ENCODE measurements around the gene MAP7.
"Not testable (repeated sequence)": the region's sequence is repeated elsewhere in the genome, so short reads cannot be mapped to it uniquely, and the experiment has no call there.

The MAP7 gene

GRCh38 chr6:136334465-136334846 is 215.8 kb downstream of the MAP7 start:
- no peak for DNase-seq (ENCODE audit: low read depth)

DNA sequence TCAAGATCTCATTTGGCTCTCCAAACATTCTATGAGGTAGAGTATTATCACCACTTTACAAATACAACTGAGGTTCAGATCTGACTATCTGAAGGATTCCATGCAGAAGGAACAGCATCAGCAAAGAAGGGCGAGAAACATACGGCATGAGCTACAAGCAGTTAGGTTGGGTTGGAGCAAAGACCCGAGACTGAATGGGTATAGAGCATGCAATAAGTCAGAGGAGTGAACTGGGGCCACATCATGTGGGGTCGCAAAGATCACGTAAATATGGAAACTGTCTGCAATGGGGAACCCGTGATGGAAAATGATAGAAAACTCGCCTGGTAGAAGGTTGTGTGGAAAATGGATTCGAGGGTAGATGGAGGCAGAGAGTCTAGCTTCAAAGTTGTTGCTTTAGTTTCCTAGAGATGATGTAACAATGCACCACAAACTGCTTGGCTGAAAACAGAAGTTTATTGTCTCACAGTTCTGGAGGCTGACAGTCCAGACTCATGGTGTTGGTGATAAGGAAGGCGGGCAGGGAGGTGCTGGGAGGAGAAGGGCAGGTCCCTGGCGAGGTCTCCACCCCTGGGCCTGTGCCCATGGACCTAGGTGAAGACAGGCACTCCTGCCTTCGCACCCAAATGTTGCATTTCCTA is 216.3 kb downstream of the MAP7 start:
- no peak for DNase-seq (ENCODE audit: low read depth)

GRCh38 chr6:136331461-136331860 is 218.8 kb downstream of the MAP7 start:
- no peak for DNase-seq (ENCODE audit: low read depth)

GRCh38 chr6:136330634-136331033 is 219.6 kb downstream of the MAP7 start:
- no peak for DNase-seq (ENCODE audit: low read depth)

- no peak for DNase-seq (ENCODE audit: low read depth)
These were observed 224.1 kb downstream of the MAP7 start for GRCh38 chr6:136326038-136326553.

DNA sequence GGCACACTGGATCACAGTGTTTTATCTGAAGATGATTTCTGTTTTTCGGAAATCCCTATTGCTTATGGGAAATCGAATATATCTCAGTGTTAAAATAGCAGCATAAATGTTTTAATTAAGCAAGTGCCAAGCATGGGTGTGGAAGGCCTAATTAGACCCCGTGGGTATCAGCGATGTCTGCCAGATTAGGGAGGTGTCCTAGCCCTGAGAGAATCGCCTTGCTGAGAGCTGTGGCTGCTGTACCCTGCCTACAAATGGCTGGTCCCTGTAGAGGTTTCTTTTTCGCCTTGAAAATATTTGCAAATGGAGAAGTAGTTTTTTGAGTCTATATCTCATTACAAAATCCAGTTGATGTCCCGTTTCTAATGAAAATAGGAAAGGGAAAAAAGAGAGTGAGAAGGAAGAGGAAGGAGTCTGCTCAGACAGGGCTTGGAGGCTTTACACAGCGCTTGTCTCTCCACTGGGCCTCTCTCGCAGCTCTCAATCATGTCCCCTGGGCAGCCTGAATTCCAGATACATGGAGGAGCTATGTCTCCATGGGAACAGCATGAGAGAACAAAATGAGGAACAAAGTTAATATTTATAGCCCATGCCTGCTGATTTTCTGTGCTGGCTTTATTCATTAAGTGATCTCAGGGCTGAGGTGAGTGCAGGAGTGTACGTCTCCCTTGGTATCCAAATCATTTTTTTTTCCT is 225.4 kb downstream of the MAP7 start:
- no peak for DNase-seq (ENCODE audit: low read depth)

GRCh38 chr6:136323431-136324112 is 226.7 kb downstream of the MAP7 start:
- no peak for DNase-seq (ENCODE audit: low read depth)

DNA sequence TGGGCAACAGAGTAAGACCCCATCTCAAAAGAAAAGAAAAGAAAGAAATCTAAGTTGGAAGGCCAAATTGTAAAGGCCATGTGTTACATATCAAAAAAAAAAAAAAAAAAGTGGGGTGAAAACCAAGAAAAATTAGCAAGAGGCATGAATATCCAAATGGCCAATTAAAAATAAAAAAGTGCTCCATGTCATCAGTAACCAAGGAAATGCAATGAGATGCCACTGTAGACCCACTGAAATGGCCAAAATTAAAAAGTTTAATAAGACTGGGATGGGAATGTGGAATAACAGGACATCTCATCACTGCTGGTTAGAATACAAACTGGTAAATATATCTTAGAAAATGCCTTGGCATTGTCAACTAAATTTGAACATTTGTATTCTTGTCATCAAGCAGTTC is 230.5 kb downstream of the MAP7 start:
- no peak for DNase-seq (ENCODE audit: low read depth)

DNA sequence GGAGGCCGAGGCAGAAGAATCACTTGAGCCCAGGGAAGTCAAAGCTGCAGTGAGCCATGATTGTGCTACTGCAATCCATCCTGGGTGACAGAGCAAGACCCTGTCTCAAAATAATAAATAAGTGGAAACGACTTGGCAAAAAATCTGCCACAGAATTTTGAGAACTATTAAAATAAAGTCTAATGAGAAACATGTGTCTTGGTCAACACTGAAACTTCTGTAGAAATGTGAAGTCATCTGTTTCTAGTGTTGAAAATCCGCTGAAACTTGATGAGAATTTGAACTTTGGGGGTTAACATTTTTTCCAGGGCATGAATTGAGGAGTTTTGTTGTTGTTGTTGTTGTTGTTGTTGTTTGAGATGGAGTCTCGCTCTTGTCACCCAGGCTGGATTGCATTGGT is 231.5 kb downstream of the MAP7 start:
- DNase-seq (ENCODE audit: low read depth), result no peak

- no peak for DNase-seq (ENCODE audit: low read depth)
These were observed 232.3 kb downstream of the MAP7 start for GRCh38 chr6:136317971-136318370.

DNA sequence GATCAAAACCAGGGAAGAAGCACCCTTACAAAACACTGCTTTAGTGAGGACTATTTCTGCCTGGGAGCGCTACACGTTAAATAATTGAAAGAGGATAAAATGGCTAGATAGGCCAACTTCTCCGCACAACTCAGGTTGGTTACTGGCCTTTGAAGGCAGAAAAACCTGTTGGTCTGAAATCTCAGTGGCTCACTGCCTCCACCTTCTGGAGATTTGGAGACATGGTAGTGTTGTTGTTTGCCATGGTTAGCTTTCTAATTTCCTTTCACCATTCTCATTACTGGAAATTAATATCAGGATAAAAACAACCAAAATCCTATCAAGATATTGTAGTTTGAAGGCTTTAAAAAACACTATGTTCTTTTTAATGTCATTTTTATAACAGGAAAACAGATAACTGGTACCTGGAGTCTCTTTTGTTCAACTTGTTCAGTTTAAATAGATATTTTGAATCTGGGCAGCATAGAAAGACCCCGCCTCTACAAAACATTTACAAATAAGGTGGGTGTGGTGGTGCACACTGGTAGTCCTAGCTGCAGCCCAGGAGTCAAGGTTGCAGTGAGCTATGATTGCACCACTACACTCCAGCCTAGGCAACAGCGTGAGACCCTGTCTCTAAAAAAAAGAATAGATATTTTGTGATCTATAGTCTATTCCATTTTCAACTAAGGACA is 233.1 kb downstream of the MAP7 start:
- peak; percentile 20 for DNase-seq (ENCODE audit: low read depth)

DNA sequence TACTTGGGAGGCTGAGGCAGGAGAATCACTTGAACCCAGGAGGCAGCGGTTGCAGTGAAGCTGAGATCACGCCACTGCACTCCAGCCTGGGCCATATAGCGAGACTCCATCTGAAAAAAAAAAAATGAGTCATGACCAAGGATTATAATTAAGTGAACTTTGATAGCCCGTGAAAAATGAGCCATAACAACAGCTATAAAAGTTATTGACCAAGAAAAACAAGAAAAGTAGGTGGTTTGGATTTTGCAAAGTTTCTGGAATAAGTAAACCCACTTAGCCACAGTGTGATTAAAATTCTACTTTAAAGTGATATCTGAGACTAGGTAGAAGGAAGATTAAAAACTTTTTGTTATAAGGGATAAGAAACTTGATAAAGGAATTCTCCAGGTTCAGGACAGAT is 234.6 kb downstream of the MAP7 start:
- no peak for DNase-seq (ENCODE audit: low read depth)

DNA sequence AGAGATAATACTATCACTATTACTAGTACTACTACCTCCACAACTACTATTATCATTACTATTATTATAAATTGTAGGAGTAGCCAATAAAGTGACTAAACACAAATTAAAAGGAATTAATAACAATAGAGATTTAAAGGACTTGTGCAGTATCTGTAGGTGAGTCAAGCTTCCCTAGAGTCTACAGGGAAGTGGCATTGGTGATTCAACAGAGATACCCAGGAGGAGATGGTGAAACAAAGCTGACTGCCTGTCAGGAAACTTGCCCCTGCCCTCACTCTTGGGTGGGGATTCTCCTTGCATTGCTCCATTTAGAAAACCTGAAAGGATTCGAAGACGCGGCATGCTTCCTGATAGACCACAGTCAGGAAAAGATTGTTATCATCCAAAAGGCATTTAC is 237.2 kb downstream of the MAP7 start:
- no peak for DNase-seq (ENCODE audit: low read depth)

DNA sequence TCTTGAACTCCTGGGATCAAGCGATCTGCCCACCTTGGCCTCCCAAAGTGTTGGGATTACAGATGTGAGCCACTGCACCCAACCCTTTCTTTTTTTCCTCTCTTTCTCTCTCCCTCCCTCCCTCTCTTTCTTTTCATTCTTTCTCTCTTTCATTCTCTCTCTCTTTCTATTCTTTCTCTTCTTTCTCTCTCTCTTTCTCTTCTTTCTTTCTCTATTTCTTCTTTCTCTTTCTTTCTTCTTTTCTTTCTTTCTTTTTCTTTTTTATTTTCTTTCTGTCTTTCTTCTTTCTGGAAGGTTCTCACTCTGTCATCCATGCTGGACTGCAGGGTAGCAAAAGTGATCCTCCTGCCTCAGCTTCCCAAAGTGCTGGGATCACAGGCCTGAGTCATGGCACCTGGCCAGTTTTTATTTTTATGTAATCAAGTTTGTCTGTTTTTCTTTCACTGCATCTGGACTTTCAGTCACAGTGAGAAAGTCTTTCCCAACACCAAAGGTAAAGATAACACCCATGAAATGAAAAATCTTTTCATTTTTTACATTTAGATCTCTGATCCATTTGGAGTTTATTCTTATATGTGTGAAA is 240.4 kb downstream of the MAP7 start:
- no peak for DNase-seq (ENCODE audit: low read depth)

GRCh38 chr6:136309171-136309570 is 241.1 kb downstream of the MAP7 start:
- no peak for DNase-seq (ENCODE audit: low read depth)

- not testable (repeated sequence) for DNase-seq (ENCODE audit: low read depth)
These were observed 241.8 kb downstream of the MAP7 start for GRCh38 chr6:136308469-136308868.

- no peak for DNase-seq (ENCODE audit: low read depth)
These were observed 242.9 kb downstream of the MAP7 start for GRCh38 chr6:136307351-136307750.

GRCh38 chr6:136306466-136306865 is 243.8 kb downstream of the MAP7 start:
- no peak for DNase-seq (ENCODE audit: low read depth)

- DNase-seq (ENCODE audit: low read depth), result no peak
These were observed 245.8 kb downstream of the MAP7 start for GRCh38 chr6:136304410-136304809.

DNA sequence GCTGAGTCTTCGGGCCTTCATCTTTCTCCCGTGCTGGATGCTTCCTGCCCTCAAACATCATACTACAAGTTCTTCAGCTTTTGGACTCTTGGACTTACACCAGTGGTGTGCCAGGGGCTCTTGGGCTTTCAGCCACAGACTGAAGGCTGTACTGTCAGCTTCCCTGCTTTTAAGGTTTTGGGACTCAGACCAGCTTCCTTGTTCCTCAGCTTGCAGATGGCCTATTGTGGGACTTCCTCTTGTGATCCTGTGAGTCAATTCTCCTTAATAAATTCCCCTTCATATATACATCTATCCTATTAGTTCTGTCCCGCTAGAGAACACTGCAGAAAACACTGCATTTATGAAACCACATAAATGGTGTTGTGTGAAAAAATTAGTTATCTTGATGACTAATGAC is 246.7 kb downstream of the MAP7 start:
- no peak for DNase-seq (ENCODE audit: low read depth)

DNA sequence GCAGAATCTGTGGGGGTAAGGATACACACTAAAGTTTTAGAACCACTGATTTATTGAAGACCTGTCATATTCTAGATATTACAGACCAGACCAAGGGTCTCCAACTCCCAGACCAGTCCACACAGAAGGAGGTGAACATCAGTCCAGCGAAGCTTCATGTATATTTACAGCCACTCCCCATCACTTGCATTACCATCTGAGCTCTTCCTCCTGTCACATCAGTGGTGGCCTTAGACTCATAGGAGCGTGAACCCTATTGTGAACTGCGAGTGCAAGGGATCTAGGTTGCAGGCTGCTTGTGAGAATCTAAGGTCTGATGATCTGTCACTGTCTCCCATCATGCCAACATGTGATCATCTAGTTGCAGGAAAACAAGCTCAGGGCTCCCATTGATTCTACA is 255.6 kb downstream of the MAP7 start:
- no peak for DNase-seq (ENCODE audit: low read depth)

All from non-pigmented ciliary epithelial cell (primary cell).